Hepatocyte (in vitro differentiated cells): ENCODE measurements around the gene CDC42EP1. TPM values are rescaled to one million over a fixed set of nuclear protein-coding genes. Genes with fewer than 3 reads are reported as not detected.

Source experiments
- DNase-seq: peaks from one replicate; pipeline ENCODE4 v3.0.0-alpha.2; 2016; ENCODE audit warnings: low spot score
- H2AFZ ChIP-seq: fragments of 200-600 bp; sonication (generic); 2 replicates; pipeline ENCODE4 v1.6.0; 2016; ENCODE audit warnings: antibody characterized with exemption, mild to moderate bottlenecking
- H3K27ac ChIP-seq: fragments of 200-600 bp; sonication (generic); 2 replicates; pipeline ENCODE4 v1.5.1; 2016; ENCODE audit warnings: mild to moderate bottlenecking
- H3K27me3 ChIP-seq: fragments of 200-600 bp; sonication (generic); 2 replicates; pipeline ENCODE4 v1.6.1; 2016
- H3K36me3 ChIP-seq: fragments of 200-600 bp; sonication (generic); replicated peaks from 2 replicates; pipeline ENCODE4 v1.5.1; 2016; ENCODE audit warnings: low read depth; ENCODE audit not compliant: insufficient read depth
- H3K4me1 ChIP-seq: fragments of 200-600 bp; sonication (generic); 2 replicates; pipeline ENCODE4 v1.5.1; 2016; ENCODE audit warnings: mild to moderate bottlenecking, moderate library complexity; ENCODE audit not compliant: insufficient read depth
- H3K4me2 ChIP-seq: fragments of 200-600 bp; sonication (generic); 2 replicates; pipeline ENCODE4 v1.6.0; 2016
- H3K4me3 ChIP-seq: fragments of 200-600 bp; sonication (generic); 2 replicates; pipeline ENCODE4 v1.5.1; 2016; ENCODE audit warnings: mild to moderate bottlenecking
- H3K79me2 ChIP-seq: fragments of 200-600 bp; sonication (generic); 2 replicates; pipeline ENCODE4 v1.6.0; 2017; ENCODE audit warnings: mild to moderate bottlenecking
- H3K9me2 ChIP-seq: fragments of 200-600 bp; sonication (generic); replicated peaks from 2 replicates; pipeline ENCODE4 v1.6.0; 2017; ENCODE audit warnings: mild to moderate bottlenecking; ENCODE audit not compliant: insufficient read depth
- H3K9me3 ChIP-seq: fragments of 200-600 bp; sonication (generic); 2 replicates; pipeline ENCODE4 v1.5.1; 2016; ENCODE audit warnings: low read depth, mild to moderate bottlenecking
- H4K20me1 ChIP-seq: fragments of 200-600 bp; sonication (generic); 2 replicates; pipeline ENCODE4 v1.6.0; 2016; ENCODE audit warnings: mild to moderate bottlenecking; ENCODE audit not compliant: insufficient read depth, poor library complexity, severe bottlenecking
- EZH2 ChIP-seq: fragments of 200-600 bp; sonication (generic); IDR thresholded peaks from 2 replicates; pipeline ENCODE4 v1.6.1; 2016; ENCODE audit warnings: antibody characterized with exemption, mild to moderate bottlenecking, borderline replicate concordance
- EZH2phosphoT487 ChIP-seq: fragments of 200-600 bp; sonication (generic); IDR thresholded peaks from one replicate; pipeline ENCODE4 v1.6.1; 2018; ENCODE audit warnings: antibody characterized with exemption, mild to moderate bottlenecking, low read depth, moderate library complexity; ENCODE audit not compliant: unreplicated experiment, severe bottlenecking
- WGBS: methylation state at CpG from one replicate; pipeline ENCODE4 v1.1.6; 2016; ENCODE audit warnings: low lambda C conversion rate; ENCODE audit errors: missing lambda C conversion rate; 5-methylcytosine and 5-hydroxymethylcytosine counted together
- polyA plus RNA-seq: library from polyadenylated mRNA; unstranded; fragments of >200 nt; fragmentation: Nextera tagmentation; extraction: Ambion mirVana; gene quantifications from 2 replicates; pipeline ENCODE4 v1.2.1, GENCODE V29; 2016
- total RNA-seq: library from RNA; depleted of rRNA; stranded (reverse); fragments of >200 nt; gene quantifications from 2 replicates; pipeline ENCODE4 v1.2.3, GENCODE V29; 2014
- TF ChIP-seq, protein P1 (sequence below): fragments of 200-600 bp; sonication (generic); IDR thresholded peaks from 2 replicates; pipeline ENCODE4 v1.5.1; 2016; ENCODE audit warnings: antibody characterized with exemption, mild to moderate bottlenecking; ENCODE audit not compliant: poor library complexity

CDC42EP1 gene
- total and polyA plus RNA-seq, 2 experiments from 2014 or later = 34.6 to 149 TPM

DNA sequence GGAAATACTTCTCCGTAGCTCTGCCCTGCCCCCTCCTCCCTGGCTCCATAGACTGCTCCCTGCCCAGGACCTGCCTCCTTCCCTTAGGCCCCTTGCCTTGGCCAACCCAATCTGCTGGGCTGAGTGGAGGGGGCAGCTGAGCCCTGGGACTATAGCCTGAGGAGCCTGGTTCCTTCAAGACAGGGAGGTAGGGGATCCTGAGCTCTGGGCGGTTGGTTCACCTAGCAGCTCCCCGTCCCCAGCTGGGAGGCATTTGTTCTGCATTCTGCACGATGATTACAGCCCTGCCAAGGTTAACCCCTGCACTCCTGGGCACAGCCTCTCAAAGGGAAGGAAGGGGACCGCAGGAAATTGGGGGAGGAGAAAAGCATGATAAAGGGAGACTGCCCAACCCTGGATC is 3.6 kb upstream of the CDC42EP1 start:
- H3K9me3 ChIP-seq = no peaks in the 10 kb centered on the region
- no peaks in the 10 kb centered on the region for H4K20me1 ChIP-seq
- no peak overlapping the region for H2AFZ ChIP-seq
- H3K4me3 ChIP-seq = no peak overlapping the region
- H3K36me3 ChIP-seq = no peaks in the 10 kb centered on the region
- peaks cover 36% of the 10 kb centered on the region for H3K4me1 ChIP-seq
- H3K79me2 ChIP-seq = peaks cover 8% of the 10 kb centered on the region
- no peaks in the 10 kb centered on the region for H3K9me2 ChIP-seq
- peak overlapping the region; percentile 48 for H3K4me2 ChIP-seq
- TF ChIP-seq, protein P1, sequence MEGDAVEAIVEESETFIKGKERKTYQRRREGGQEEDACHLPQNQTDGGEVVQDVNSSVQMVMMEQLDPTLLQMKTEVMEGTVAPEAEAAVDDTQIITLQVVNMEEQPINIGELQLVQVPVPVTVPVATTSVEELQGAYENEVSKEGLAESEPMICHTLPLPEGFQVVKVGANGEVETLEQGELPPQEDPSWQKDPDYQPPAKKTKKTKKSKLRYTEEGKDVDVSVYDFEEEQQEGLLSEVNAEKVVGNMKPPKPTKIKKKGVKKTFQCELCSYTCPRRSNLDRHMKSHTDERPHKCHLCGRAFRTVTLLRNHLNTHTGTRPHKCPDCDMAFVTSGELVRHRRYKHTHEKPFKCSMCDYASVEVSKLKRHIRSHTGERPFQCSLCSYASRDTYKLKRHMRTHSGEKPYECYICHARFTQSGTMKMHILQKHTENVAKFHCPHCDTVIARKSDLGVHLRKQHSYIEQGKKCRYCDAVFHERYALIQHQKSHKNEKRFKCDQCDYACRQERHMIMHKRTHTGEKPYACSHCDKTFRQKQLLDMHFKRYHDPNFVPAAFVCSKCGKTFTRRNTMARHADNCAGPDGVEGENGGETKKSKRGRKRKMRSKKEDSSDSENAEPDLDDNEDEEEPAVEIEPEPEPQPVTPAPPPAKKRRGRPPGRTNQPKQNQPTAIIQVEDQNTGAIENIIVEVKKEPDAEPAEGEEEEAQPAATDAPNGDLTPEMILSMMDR = no peak
- TF ChIP-seq EZH2 (no peak), EZH2phosphoT487 (no peak)
- H3K27ac ChIP-seq = peak overlapping the region; percentile 71
- no peaks in the 10 kb centered on the region for H3K27me3 ChIP-seq
- 8% methylated on average over 5 of the region's 5 CpGs for WGBS
- no peak for DNase-seq

DNA sequence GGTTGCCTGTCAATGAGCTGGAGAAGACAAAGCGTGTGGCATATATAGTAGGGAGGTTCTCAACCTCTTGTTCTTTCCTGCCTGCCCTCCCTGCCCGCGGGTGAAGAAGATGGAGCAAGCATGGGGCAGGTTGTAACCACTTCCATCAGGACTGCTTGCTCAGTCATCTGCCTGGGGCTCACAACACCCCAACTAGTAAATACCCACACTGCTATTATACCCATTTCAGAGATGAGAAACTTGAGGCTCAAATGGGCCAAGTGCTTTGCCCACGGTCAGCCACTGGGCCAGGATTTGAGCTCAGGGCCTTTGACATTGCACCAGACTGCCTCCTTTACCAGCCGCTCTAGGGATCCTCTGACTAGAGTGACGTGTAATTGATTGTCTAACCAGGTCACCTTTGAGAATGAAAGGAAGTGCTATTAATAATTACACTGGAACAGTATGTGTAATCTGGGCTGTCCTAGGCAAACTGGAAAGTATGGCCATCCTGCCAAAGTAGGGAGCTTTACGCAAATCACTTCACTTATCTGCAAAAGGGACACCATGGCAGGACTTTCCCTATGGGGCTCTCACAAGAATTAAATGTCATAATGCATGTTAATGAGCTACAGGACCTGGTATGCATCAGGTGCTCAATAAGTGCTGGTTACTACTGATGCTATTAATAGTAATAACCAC is 2.8 kb upstream of the CDC42EP1 start:
- TF ChIP-seq EZH2phosphoT487 (no peak), EZH2 (no peak)
- TF ChIP-seq, protein P1 = no peak
- H3K27me3 ChIP-seq = no peaks in the 10 kb centered on the region
- 75% methylated on average over 7 of the region's 7 CpGs for WGBS

DNA sequence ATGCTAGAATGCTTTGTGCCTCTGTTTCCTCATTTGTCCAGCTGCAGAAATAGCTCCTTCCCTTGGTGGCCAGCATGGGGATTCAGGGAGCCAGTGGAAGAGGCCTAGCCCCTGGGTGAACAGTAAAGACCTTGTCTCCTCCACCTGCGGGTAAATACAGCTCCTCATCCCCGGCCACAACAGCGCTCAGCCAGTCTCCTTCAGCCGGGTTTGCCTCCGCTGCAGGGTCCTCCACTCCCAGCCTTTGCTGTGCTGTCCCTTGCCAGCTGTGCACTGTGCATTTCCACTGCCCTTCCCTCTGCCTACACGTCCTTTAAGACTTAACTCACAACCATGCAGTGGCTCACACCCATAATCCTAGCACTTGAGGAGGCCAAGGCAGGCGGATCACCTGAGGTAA is 1.5 kb upstream of the CDC42EP1 start:
- no peak for DNase-seq
- Histone ChIP-seq H3K4me1 (peaks cover 40% of the 10 kb centered on the region), H3K79me2 (peaks cover 24% of the 10 kb centered on the region), H3K9me2 (no peaks in the 10 kb centered on the region), H3K36me3 (no peaks in the 10 kb centered on the region), H3K9me3 (no peaks in the 10 kb centered on the region), H3K27me3 (no peaks in the 10 kb centered on the region), H3K4me3 (no peak overlapping the region), H4K20me1 (peaks cover 11% of the 10 kb centered on the region), H2AFZ (no peak overlapping the region), H3K27ac (peak overlapping the region; percentile 9), H3K4me2 (no peak overlapping the region)
- TF ChIP-seq EZH2phosphoT487 (no peak), EZH2 (no peak)
- TF ChIP-seq, protein P1 = no peak
- 83% methylated on average over 7 of the region's 7 CpGs for WGBS

More for the DNA sequence above, 2.8 kb upstream of the CDC42EP1 start:
- Histone ChIP-seq H3K4me2 (no peak overlapping the region), H3K79me2 (peaks cover 15% of the 10 kb centered on the region), H2AFZ (no peak overlapping the region), H3K36me3 (no peaks in the 10 kb centered on the region), H4K20me1 (peaks cover 6% of the 10 kb centered on the region), H3K4me3 (no peak overlapping the region), H3K27ac (peak overlapping the region; percentile 76), H3K9me2 (no peaks in the 10 kb centered on the region), H3K4me1 (peaks cover 35% of the 10 kb centered on the region), H3K9me3 (no peaks in the 10 kb centered on the region)
- peak; percentile 65 for DNase-seq
